GM12878 (cell line): ENCODE measurements around the gene PIAS1.

Experiments
- ZBTB11 ChIP-seq: fragments of 450-650 bp; formaldehyde crosslinking; IDR thresholded peaks from 2 replicates; pipeline ENCODE4 v1.5.0; 2022; ENCODE audit warnings: mild to moderate bottlenecking, missing genetic modification characterization
- TF ChIP-seq, protein P1 (sequence below): IDR thresholded peaks from 2 replicates; pipeline ENCODE4 v1.6.1; 2012; ENCODE audit warnings: low read depth, low read length, improper control_type of control experiment
- TF ChIP-seq, protein P2 (sequence below): fragments of 150-350 bp; IDR thresholded peaks from 2 replicates; pipeline ENCODE4 v1.6.1; 2016; ENCODE audit warnings: low read depth, low read length

DNA sequence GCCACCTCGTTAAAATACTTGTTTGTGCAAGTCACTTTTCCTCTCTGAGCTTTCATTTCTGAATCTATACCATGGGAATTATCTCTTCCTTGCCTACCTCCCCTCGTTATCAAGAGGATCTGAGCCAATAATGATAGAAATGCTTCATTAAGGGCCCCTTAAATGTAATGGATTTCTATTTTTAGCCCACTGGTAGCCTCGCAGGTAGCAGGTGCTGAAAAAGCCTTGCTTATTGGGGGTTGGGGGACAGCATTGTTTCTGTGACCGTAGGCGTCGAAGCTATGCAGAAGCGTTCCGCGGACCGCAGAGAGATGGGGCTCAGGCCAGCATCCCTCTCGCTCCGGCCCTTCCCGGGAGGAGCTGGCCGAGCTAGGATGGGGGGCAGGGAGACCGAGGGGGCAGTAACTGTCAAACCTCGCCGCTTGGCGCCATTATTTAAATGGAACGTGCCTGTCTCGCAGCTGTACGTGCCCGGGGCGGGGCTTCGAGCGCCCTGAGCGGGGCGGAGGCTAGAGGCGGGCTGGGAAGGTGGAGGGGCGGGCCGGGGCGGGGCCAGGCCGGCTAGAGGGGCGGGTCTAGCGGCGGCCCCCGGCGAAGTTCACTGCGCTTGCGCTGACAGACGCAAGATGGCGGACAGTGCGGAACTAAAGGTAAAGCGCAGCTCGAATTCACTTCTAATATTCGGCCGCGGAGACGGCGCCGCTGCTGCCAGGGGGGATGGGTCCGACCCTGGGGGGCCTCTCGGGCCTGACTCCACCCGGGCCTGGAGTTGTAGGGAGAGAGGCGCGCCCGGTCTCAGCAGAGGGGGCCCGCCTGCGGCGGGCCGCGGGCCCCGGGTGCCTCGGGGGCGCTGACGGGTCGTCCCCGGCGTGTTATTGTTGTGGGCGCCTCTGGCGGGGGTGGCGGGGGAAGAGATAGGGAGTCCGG, at the start of gene PIAS1:
- TF ChIP-seq ZBTB11 (CRISPR knock-in tag): no peak
- TF ChIP-seq, protein P1, sequence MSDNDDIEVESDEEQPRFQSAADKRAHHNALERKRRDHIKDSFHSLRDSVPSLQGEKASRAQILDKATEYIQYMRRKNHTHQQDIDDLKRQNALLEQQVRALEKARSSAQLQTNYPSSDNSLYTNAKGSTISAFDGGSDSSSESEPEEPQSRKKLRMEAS: no peak
- TF ChIP-seq, protein P2, sequence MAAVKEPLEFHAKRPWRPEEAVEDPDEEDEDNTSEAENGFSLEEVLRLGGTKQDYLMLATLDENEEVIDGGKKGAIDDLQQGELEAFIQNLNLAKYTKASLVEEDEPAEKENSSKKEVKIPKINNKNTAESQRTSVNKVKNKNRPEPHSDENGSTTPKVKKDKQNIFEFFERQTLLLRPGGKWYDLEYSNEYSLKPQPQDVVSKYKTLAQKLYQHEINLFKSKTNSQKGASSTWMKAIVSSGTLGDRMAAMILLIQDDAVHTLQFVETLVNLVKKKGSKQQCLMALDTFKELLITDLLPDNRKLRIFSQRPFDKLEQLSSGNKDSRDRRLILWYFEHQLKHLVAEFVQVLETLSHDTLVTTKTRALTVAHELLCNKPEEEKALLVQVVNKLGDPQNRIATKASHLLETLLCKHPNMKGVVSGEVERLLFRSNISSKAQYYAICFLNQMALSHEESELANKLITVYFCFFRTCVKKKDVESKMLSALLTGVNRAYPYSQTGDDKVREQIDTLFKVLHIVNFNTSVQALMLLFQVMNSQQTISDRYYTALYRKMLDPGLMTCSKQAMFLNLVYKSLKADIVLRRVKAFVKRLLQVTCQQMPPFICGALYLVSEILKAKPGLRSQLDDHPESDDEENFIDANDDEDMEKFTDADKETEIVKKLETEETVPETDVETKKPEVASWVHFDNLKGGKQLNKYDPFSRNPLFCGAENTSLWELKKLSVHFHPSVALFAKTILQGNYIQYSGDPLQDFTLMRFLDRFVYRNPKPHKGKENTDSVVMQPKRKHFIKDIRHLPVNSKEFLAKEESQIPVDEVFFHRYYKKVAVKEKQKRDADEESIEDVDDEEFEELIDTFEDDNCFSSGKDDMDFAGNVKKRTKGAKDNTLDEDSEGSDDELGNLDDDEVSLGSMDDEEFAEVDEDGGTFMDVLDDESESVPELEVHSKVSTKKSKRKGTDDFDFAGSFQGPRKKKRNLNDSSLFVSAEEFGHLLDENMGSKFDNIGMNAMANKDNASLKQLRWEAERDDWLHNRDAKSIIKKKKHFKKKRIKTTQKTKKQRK: no peak
